HEK293T (cell line): ENCODE results near the gene GPR39.

Experiments used
- CTCF ChIA-PET: fragments of 350-600 bp; formaldehyde crosslinking; extraction: SDS; loops from one replicate; lab custom pipeline; 2021; ENCODE audit warnings: antibody characterized with exemption, inconsistent platforms; lab: Yijun Ruan, JAX
- POLR2A ChIA-PET: fragments of 350-600 bp; formaldehyde crosslinking; extraction: SDS; loops from one replicate; lab custom pipeline; 2020; ENCODE audit warnings: antibody characterized with exemption, inconsistent platforms; lab: Yijun Ruan, JAX
- DNase-seq: peaks from one replicate; pipeline ENCODE4 v3.0.0; 2012; ENCODE audit warnings: mixed read lengths; ENCODE audit errors: extremely low spot score
- ARNT ChIP-seq: fragments of 450-650 bp; IDR thresholded peaks from 2 replicates; pipeline ENCODE4 v1.6.1; 2017; ENCODE audit warnings: mild to moderate bottlenecking
- BHLHE40 ChIP-seq: fragments of 450-650 bp; IDR thresholded peaks from 2 replicates; pipeline ENCODE4 v1.6.1; 2016; ENCODE audit warnings: mild to moderate bottlenecking, moderate library complexity, borderline replicate concordance
- CTBP1 ChIP-seq: fragments of 450-650 bp; IDR thresholded peaks from 2 replicates; pipeline ENCODE4 v1.6.1; 2016; ENCODE audit warnings: borderline replicate concordance
- ELF4 ChIP-seq: fragments of 450-650 bp; IDR thresholded peaks from 2 replicates; pipeline ENCODE4 v1.6.1; 2017; ENCODE audit warnings: antibody characterized with exemption
- FOXA1 ChIP-seq: fragments of 450-650 bp; IDR thresholded peaks from 2 replicates; pipeline ENCODE4 v1.6.1; 2016; ENCODE audit warnings: mild to moderate bottlenecking
- FOXK2 ChIP-seq: fragments of 450-650 bp; IDR thresholded peaks from 2 replicates; pipeline ENCODE4 v1.6.1; 2016; ENCODE audit warnings: mild to moderate bottlenecking
- FOXM1 ChIP-seq: fragments of 450-650 bp; IDR thresholded peaks from 2 replicates; pipeline ENCODE4 v1.6.1; 2017; ENCODE audit warnings: mild to moderate bottlenecking, borderline replicate concordance
- HDGF ChIP-seq: fragments of 450-650 bp; IDR thresholded peaks from 2 replicates; pipeline ENCODE4 v1.6.1; 2017; ENCODE audit warnings: antibody characterized with exemption, borderline replicate concordance
- NFRKB ChIP-seq: fragments of 450-650 bp; IDR thresholded peaks from 2 replicates; pipeline ENCODE4 v1.6.1; 2016; ENCODE audit warnings: mild to moderate bottlenecking, moderate library complexity
- PKNOX1 ChIP-seq: fragments of 450-650 bp; IDR thresholded peaks from 2 replicates; pipeline ENCODE4 v1.6.1; 2016
- SP1 ChIP-seq: fragments of 450-650 bp; IDR thresholded peaks from 2 replicates; pipeline ENCODE4 v1.6.1; 2017
- SUZ12 ChIP-seq: fragments of 450-650 bp; IDR thresholded peaks from 2 replicates; pipeline ENCODE4 v1.6.1; 2016; ENCODE audit warnings: mild to moderate bottlenecking
- TARDBP ChIP-seq: fragments of 450-650 bp; IDR thresholded peaks from 2 replicates; pipeline ENCODE4 v1.6.1; 2016
- ZNF384 ChIP-seq: fragments of 450-650 bp; IDR thresholded peaks from 2 replicates; pipeline ENCODE4 v1.6.1; 2016

The GPR39 gene

DNA sequence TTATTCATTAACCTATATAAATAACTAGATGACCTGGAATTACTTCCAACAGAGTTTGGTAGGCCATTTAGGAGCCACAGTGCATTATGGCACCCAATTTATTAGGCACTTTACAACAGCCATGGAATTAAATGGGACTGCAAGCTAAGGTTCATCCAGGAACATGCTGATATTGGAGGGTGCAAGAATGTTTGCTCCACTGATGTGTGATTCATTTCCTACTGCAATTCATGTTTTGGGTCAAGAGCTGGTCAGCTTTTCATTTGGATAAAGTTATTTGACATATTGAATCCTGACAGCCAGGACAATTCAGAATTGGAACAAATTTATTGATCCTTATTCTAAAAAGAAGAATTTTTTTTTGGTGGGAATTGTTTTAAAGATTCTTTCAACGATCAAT, 265.2 kb downstream of the GPR39 start:
- no peak for TF ChIP-seq ELF4
- no peak for DNase-seq
- ChIA-PET POLR2A (no interaction called here), CTCF (no interaction called here)

DNA sequence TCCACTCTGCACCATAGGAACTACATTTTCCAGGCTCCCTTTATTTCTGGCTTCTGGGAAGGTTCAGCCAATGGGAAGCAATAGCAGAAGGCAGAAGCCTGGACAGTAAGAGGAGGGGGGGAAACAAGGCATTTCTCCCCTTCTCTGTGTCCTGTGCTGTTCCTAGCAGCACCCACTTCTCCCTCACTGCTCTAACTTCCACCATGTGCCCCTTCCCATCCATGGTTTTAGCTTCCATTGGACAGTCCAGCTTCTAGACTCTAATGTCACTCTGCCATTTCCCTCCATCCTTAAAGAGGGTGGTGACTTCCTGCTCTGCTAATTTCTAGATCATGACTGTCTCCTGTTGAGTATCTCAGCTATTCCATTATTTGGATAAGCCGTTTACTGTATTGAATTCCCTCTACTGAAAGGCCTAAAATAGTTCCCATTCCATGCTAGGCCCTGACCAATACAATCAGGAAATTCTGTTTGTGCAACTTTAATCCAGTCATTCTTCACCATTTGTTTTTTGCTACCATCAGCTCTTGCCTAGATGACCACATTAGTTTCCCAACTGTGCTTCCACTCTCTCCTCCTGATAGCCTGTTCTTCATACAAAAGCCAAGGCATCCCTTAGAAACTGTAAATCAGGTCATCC, 274.2 kb downstream of the GPR39 start:
- DNase-seq: no peak
- CTCF ChIA-PET: interaction anchor here (0.6 kb wide), 1 partner anchor 829 kb away, joined by 3 read pairs; no protein-coding TSS in a partner anchor
- TF ChIP-seq PKNOX1 (no peak), ELF4 (no peak), SP1 (no peak), SUZ12 (no peak), CTBP1 (no peak), TARDBP (no peak), NFRKB (no peak), FOXK2 (no peak), FOXM1 (no peak), FOXA1 (no peak), ZNF384 (no peak), BHLHE40 (no peak), ARNT (no peak), HDGF (no peak)

DNA sequence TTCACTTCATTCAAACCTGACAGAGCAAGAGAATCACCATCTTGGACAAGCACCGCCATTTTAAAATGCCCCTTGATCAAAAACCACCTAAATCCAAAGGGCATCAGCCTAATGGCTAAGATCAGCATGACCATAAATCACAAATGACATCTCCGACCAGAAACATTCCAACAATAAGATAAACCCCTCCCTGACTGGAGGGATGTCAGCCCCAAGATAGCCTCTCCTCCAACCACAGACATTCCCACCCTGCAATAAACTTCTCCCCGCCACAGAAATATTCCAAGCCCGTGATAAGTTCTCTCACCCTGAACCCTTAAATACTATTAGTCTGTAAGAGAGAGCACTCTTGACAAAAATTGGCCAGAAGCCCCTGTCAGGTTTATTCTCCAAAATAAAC, 275.0 kb downstream of the GPR39 start:
- POLR2A ChIA-PET: no interaction called here
- CTCF ChIA-PET: no interaction called here
- DNase-seq: no peak
- TF ChIP-seq SP1 (no peak), FOXK2 (no peak)

More for the DNA sequence above, 274.2 kb downstream of the GPR39 start:
- POLR2A ChIA-PET: no interaction called here

DNA sequence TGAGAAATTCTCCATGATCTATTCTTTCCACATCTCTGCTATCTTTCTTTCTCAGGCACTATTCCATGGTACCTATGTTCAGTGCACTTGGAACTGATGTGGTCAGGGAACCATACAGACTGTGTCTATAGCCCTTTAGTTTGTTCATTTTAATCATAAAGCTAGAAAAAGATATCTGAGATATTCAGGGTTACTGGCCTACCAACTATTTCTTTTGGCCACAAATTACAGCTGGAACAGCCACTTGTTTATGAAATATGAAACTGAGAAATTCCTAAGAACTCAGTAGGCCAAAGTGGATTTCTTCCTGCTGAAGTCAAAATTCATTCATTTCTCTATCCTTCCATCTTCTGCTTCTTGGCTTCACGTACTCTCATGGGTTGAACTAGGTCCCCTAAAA, 276.2 kb downstream of the GPR39 start:
- ChIA-PET POLR2A (no interaction called here), CTCF (no interaction called here)

More for the DNA sequence above, 276.2 kb downstream of the GPR39 start:
- DNase-seq: no peak
- TF ChIP-seq CTBP1 (no peak), FOXA1 (no peak), HDGF (no peak), TARDBP (no peak), NFRKB (no peak)
